Nephron (organoid): ENCODE data around the gene KCTD8.

Experiments
- H3K27ac Mint-ChIP-seq, 3 experiments: 2 replicates each; pipeline ENCODE4 v1.8.0; 2020; ENCODE audit warnings: mixed read lengths in 3 of 3, mild to moderate bottlenecking in 2 of 3, moderate library complexity in 1 of 3
- H3K27me3 Mint-ChIP-seq: 2 replicates; pipeline ENCODE4 v1.8.0; 2021; ENCODE audit warnings: low read depth, mild to moderate bottlenecking, moderate library complexity, mixed read lengths
- H3K36me3 Mint-ChIP-seq: 2 replicates; pipeline ENCODE4 v1.8.0; 2020; ENCODE audit warnings: low read depth, mixed read lengths
- H3K4me1 Mint-ChIP-seq: 2 replicates; pipeline ENCODE4 v1.8.0; 2020; ENCODE audit warnings: mixed read lengths
- H3K4me3 Mint-ChIP-seq, 3 experiments: 2 replicates each; pipeline ENCODE4 v1.8.0; 2020; ENCODE audit warnings: mild to moderate bottlenecking in 3 of 3, mixed read lengths in 3 of 3, moderate library complexity in 2 of 3
- H3K9me3 Mint-ChIP-seq: 2 replicates; pipeline ENCODE4 v1.8.0; 2020; ENCODE audit warnings: mixed read lengths
- TF ChIP-seq, protein P1 (sequence below), 3 experiments: fragments of 200-600 bp; sonication (generic); IDR thresholded peaks; one replicate each; pipeline ENCODE4 v1.5.0; 2021; ENCODE audit warnings: antibody characterized with exemption in 3 of 3; ENCODE audit not compliant: unreplicated experiment in 3 of 3

Gene KCTD8

GRCh38 chr4:44132526-44132925, 316.1 kb downstream of the KCTD8 start:
- Mint-ChIP-seq H3K36me3 (no peaks in the 10 kb centered on the region), H3K9me3 (no peaks in the 10 kb centered on the region), H3K4me3 (no peak overlapping the region), H3K27ac (no peak overlapping the region), H3K4me1 (no peaks in the 10 kb centered on the region), H3K27me3 (no peaks in the 10 kb centered on the region)
- TF ChIP-seq, protein P1, sequence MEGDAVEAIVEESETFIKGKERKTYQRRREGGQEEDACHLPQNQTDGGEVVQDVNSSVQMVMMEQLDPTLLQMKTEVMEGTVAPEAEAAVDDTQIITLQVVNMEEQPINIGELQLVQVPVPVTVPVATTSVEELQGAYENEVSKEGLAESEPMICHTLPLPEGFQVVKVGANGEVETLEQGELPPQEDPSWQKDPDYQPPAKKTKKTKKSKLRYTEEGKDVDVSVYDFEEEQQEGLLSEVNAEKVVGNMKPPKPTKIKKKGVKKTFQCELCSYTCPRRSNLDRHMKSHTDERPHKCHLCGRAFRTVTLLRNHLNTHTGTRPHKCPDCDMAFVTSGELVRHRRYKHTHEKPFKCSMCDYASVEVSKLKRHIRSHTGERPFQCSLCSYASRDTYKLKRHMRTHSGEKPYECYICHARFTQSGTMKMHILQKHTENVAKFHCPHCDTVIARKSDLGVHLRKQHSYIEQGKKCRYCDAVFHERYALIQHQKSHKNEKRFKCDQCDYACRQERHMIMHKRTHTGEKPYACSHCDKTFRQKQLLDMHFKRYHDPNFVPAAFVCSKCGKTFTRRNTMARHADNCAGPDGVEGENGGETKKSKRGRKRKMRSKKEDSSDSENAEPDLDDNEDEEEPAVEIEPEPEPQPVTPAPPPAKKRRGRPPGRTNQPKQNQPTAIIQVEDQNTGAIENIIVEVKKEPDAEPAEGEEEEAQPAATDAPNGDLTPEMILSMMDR (IDR thresholded peaks at IDR 0.05; ENCODE audit: unreplicated experiment in 3 of 3): no peak
